Measurements from ENCODE around the gene NPAS3. TPM values are rescaled to one million over a fixed set of nuclear protein-coding genes. Genes with fewer than 3 reads are reported as not detected.

The NPAS3 gene
- total RNA-seq, 1 experiment from 2014 or later: not detected

- DNase-seq (ENCODE audit: low read depth, low spot score) (no peak), ATAC-seq (no peak)
- no peaks in the 10 kb centered on the region for H3K36me3 ChIP-seq (ENCODE audit: control insufficient read depth in 1 of 2, insufficient read depth in 2 of 2, low read length in 2 of 2)
- RAD21 ChIA-PET (ENCODE audit: low non-redundant PET in 1 of 2, low total read pairs in 2 of 2, uncharacterized antibody in 2 of 2, unreplicated experiment in 2 of 2): no interaction called here
- H3K79me2 ChIP-seq (ENCODE audit: insufficient read depth, low read length): no peaks in the 10 kb centered on the region
- no peaks in the 10 kb centered on the region for H3K4me1 ChIP-seq (ENCODE audit: control insufficient read depth in 1 of 2, insufficient read depth in 2 of 2, low read length in 2 of 2)
- POLR2A ChIA-PET: no interaction called here
- no peak overlapping the region for H3K4me3 ChIP-seq (replicated peaks in 1 of 2; ENCODE audit: low read depth in 1 of 2, low read length in 2 of 2)
- H3K9ac ChIP-seq (ENCODE audit: low read length): no peak overlapping the region
- intact Hi-C loops (cut with micrococcal nuclease): no loop called here
- BruUV-seq (replicated peaks): no TSS peak
- H3K4me2 ChIP-seq (ENCODE audit: low read length): no peak overlapping the region
- TF ChIP-seq YY1 (IDR thresholded peaks at IDR 0.05; ENCODE audit: extremely low read depth, insufficient replicate concordance, low read depth, low read length): no peak
- H3K9me2 ChIP-seq (ENCODE audit: insufficient read depth): no peaks in the 10 kb centered on the region
- CTCF ChIA-PET: no interaction called here
- H3K27me3 ChIP-seq (ENCODE audit: insufficient read depth, low read length): peaks cover 36% of the 10 kb centered on the region
- no peak overlapping the region for H3K27ac ChIP-seq (ENCODE audit: low read depth, low read length)
- H4K20me1 ChIP-seq (ENCODE audit: insufficient read depth): no peaks in the 10 kb centered on the region
- no peaks in the 10 kb centered on the region for H3K9me3 ChIP-seq (ENCODE audit: control insufficient read depth in 1 of 2, insufficient read depth in 1 of 2, low read depth in 1 of 2, low read length in 2 of 2)
- H2AFZ ChIP-seq (ENCODE audit: low read depth, low read length, poor library complexity, severe bottlenecking): no peak overlapping the region
Measured at GRCh38 chr14:33711811-33712216, 773.1 kb downstream of the NPAS3 start.

- Histone ChIP-seq H3K9me2 (ENCODE audit: insufficient read depth) (no peaks in the 10 kb centered on the region), H3K9ac (ENCODE audit: low read length) (no peak overlapping the region), H3K4me1 (ENCODE audit: control insufficient read depth in 1 of 2, insufficient read depth in 2 of 2, low read length in 2 of 2) (no peaks in the 10 kb centered on the region), H3K27me3 (ENCODE audit: insufficient read depth, low read length) (peaks cover 14% of the 10 kb centered on the region), H3K4me3 (replicated peaks in 1 of 2; ENCODE audit: low read depth in 1 of 2, low read length in 2 of 2) (no peak overlapping the region), H3K79me2 (ENCODE audit: insufficient read depth, low read length) (no peaks in the 10 kb centered on the region), H3K27ac (ENCODE audit: low read depth, low read length) (no peak overlapping the region), H3K4me2 (ENCODE audit: low read length) (no peak overlapping the region), H2AFZ (ENCODE audit: low read depth, low read length, poor library complexity, severe bottlenecking) (no peak overlapping the region), H4K20me1 (ENCODE audit: insufficient read depth) (no peaks in the 10 kb centered on the region), H3K36me3 (ENCODE audit: control insufficient read depth in 1 of 2, insufficient read depth in 2 of 2, low read length in 2 of 2) (no peaks in the 10 kb centered on the region), H3K9me3 (ENCODE audit: control insufficient read depth in 1 of 2, insufficient read depth in 1 of 2, low read depth in 1 of 2, low read length in 2 of 2) (no peaks in the 10 kb centered on the region)
- no peak for DNase-seq (ENCODE audit: low read depth, low spot score)
- ChIA-PET RAD21 (ENCODE audit: low non-redundant PET in 1 of 2, low total read pairs in 2 of 2, uncharacterized antibody in 2 of 2, unreplicated experiment in 2 of 2) (no interaction called here), POLR2A (no interaction called here), CTCF (no interaction called here)
- ATAC-seq: no peak
- intact Hi-C loops (cut with micrococcal nuclease): no loop called here
- no TSS peak for BruUV-seq (replicated peaks)
- TF ChIP-seq EZH2phosphoT487 (IDR thresholded peaks at IDR 0.05; ENCODE audit: borderline replicate concordance): no peak
- no peak for TF ChIP-seq EZH2 (IDR thresholded peaks at IDR 0.05)
- TF ChIP-seq ZBTB33 (IDR thresholded peaks at IDR 0.05; ENCODE audit: extremely low read depth, insufficient replicate concordance, low read length): no peak
- TF ChIP-seq SIN3A (IDR thresholded peaks at IDR 0.05; ENCODE audit: low read depth): no peak
- TF ChIP-seq POLR2AphosphoS5 (IDR thresholded peaks at IDR 0.05; ENCODE audit: low read depth, low read length): no peak
- TF ChIP-seq ZNF274 (IDR thresholded peaks at IDR 0.05; ENCODE audit: low read depth, low read length): no peak
- no peak for TF ChIP-seq YY1 (IDR thresholded peaks at IDR 0.05; ENCODE audit: extremely low read depth, insufficient replicate concordance, low read depth, low read length)
- no peak for TF ChIP-seq CEBPB (IDR thresholded peaks at IDR 0.05; ENCODE audit: low read depth)
- no peak for TF ChIP-seq RAD21 (IDR thresholded peaks at IDR 0.05; ENCODE audit: low read depth)
- no peak for TF ChIP-seq REST (IDR thresholded peaks at IDR 0.05; ENCODE audit: low read depth)
- no peak for TF ChIP-seq SP1 (IDR thresholded peaks at IDR 0.05; ENCODE audit: low read depth)
- no peak for TF ChIP-seq TCF7L2 (IDR thresholded peaks at IDR 0.05; ENCODE audit: borderline replicate concordance, extremely low read depth, insufficient read depth, insufficient read length)
- no peak for TF ChIP-seq ZFX (IDR thresholded peaks at IDR 0.05)
- TF ChIP-seq ATF3 (IDR thresholded peaks at IDR 0.05): no peak
Measured at GRCh38 chr14:33714527-33715226, 776.0 kb downstream of the NPAS3 start.
